GM19025 (cell line): Measurements from ENCODE around the gene STK33.

ENCODE experiments used
- ATAC-seq: cut with Tn5 transposase; IDR thresholded peaks from one replicate; pipeline ENCODE4 v1.9.1; 2021; ENCODE audit warnings: mild to moderate bottlenecking, low read depth, moderate library complexity; ENCODE audit not compliant: unreplicated experiment

The STK33 gene

DNA sequence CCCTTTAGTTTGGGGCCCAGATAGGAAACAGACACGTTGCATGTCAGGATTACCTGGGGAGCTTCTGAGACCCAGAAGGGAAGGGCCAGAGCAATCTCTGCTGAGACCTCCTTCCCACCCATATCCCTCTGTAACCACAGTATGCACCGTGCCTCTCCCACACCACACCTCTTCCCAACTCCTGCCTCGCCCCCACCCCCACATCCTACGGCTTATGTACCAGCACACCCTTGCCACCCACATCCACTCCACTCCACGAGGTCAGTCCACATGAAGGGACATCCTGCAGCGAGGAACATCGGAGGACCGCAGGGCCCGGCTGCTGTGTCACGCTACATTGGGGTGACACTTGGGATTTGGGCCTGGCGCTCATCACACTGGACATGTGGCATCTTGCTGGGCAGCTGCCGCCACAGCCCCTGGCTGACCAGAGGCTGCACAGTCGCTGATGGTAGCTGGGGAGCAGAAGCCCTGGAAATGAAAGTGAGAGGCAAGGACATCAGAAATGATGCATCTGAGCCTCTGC, 212.1 kb downstream of the STK33 start:
- ATAC-seq, result no peak

DNA sequence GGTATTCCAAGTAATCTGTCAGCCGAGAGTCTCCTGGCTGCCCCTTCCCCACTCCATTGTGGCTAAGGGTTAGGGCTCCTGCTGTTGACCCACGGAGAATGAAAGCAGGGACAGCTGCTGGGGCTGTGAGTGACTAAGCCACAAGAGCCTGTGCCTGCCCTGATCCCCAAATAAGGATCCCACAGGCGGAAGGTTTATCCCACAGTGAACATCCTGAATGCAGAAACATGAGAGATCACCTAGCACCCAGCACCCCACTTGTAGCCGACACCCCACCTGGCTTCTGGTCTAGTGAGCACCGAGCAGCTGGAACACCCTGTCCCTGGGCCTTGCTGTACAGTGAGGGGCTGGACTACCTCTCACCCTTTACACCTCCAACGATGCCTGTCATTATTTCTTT, 212.7 kb downstream of the STK33 start:
- ATAC-seq, result no peak

DNA sequence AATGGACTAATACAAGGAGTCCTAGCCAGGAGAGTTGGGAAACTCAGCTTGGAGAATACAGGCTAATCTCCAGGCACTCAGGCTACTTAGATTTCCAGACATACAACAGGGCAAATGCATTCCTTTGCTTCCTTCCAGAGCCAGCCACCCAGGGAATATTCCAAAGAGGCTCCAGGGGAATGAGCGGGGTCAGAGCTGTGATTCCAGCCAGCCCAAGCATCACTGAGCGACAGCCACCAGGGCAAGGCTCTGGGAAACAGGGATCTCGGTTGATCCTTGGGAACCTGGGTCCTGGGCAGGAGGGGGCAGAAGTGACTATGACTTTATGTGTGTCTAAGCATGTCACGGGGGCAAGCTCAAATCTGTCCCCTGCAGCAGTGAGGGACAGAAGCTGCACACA, 218.1 kb downstream of the STK33 start:
- no peak for ATAC-seq

DNA sequence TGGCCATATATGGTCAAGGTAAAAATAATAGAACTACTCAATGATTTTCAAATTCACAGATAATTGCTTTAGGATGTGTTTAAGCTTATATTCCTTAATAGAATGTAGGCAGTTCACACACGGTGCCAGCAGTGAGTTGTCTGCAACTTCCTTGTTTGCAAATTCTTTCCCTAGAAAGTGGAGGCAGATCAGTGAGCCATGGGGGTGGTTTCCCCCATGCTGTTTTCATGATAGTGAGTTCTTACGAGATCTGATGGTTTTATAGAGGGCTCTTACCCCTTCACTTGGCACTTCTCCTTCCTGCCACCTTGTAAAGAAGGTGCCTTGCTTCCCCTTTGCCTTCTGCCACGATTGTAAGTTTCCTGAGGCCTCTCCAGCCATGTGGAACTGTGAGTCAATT, 218.6 kb downstream of the STK33 start:
- ATAC-seq, result no peak

DNA sequence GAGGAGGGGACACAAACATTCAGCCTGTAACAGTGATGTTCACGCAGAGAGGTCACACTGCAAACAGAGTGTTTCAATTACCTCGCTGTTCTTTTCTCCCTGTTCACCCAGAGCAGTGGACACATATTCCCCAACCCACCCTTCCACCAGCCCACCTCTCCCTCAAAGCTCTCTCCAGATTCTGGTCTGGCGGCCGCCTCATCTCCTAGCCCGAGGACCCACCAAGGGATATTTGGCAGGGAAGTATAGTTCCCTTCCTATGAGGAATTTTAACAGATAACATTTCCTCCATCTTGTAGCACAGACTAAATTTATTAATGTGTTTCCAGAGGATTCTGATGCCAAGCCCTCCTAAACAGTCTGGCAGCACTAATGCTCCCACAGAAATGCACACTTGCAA, 219.3 kb downstream of the STK33 start:
- ATAC-seq, result no peak

DNA sequence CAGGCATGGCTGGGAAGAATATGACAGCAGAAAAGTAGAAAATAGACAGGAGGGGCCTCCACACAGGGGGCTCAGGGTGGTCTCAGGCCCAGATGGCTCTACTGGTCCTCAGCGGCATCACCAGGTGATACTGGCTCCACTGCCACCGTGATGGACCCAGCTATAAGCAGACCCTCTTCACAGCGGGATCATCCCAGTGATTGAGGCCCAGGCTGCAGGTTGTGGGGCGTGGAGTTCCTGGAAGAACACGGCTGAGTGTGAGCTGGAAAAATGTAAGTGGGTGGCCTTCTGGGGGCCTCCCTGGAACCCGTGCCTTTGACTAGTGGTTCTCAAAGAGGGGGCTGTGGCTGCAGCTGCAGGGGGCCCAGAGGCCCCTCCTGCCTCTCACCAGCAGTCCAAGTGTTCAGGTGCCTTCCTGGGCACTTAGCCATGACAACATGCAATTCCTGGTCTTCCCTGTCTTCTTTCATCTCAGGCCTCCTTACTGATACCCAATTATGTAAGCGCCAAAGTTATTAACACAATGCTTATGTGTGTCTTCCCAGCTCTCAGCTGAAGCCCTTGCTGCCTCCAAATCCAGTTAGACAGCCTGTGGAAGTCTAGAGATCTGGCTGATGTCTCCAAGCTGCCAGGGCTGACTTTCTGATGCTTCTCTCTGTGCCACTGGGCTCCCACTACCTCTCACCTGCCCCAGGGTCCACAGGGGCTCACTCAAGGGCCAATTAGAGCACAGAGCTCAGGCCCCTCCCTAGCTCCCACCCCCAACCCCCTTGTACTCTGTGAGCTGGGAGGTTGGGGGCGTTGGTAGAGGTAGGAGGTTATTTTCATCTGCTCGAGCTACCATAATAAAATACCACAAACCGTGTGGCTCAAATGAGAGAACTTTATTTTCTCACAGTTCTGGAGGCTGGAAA, 220.3 kb downstream of the STK33 start:
- ATAC-seq, result no peak

DNA sequence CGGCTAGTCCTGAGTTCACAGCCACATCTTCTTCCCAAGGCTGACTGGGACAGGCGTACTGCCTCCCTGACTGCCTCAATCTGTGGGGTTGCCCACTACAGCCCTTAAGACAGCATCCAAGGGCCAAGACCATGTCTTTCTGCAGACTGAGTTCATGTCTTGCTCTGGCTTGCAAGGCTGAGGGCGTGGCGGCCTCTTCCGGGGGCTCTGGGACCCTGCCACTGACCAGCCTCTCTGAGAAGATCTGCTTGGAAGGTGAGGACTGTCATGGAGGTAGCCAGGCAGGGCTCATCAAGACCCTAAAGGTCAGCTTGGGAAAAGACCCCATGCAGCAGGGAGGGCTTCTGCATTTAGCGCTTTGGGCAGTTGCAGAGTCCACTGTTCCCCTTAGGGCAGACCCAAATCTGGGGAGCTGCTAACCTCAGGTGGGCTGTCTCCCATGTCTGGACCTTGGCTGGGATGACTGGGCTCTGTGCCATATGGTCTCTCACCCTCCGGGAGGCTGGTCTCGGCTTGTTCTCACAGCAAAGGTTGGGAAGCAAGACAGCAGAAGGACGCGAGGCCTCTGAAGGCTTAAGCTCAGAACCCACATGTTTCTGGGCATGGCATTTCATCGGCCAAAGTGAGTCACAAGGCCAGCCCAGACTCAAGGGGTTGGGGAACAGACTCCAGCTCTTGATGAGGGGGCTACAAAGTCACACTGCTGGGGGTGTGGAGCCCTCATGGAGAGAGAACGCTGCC, 221.2 kb downstream of the STK33 start:
- ATAC-seq, result no peak

DNA sequence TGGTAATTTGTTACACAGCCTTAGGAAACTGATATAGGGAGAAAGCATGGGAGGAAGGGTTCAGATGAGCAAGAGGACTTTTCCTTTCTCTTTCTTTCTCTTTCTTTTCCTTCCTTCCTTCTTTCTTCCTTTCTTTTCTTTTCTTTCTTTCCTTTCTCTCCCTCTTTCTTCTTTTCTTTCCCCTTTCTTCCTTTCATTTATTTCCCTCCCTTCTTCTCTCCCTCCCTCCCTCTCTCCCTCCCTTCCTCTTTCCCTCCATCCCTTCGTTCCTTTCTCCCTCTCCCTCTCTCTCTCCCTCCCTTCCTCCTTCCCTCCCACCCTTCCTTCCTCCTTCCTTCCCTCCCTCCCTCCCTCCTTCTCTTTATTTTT, 222.5 kb downstream of the STK33 start:
- no peak for ATAC-seq

DNA sequence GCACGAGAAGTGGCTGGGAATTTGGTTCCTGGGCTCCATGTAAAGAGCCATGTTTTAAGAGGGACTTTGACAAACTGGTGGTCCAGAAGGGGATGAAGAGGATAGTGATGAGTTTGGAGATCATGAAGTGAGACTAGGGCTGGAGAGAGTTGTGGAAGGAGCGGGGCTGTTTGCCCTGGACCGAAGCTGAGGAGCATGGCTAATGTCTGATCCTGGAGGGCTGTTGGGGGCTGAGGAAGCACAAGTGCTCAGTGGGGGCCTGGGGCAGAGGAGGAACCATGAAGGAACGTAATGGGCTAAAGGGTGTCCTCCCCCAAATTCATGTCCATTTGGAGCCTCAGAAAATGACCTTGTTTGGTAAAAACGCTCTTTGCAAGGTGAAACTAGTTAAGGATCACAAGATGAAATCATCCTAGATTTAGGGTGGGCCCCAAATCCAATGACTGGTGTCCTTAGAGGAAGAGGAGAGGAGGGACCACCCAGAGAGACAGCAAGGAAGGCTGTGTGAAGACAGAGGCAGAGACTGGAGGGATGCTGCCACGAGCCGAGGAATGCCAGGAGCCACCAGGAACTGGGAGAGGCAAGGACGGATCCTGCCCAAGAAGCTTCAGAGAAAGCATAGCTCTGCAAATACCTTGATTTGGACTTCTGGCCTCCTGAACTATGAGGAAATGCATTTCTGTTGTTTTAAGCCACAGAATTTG, 223.1 kb downstream of the STK33 start:
- ATAC-seq, result no peak

DNA sequence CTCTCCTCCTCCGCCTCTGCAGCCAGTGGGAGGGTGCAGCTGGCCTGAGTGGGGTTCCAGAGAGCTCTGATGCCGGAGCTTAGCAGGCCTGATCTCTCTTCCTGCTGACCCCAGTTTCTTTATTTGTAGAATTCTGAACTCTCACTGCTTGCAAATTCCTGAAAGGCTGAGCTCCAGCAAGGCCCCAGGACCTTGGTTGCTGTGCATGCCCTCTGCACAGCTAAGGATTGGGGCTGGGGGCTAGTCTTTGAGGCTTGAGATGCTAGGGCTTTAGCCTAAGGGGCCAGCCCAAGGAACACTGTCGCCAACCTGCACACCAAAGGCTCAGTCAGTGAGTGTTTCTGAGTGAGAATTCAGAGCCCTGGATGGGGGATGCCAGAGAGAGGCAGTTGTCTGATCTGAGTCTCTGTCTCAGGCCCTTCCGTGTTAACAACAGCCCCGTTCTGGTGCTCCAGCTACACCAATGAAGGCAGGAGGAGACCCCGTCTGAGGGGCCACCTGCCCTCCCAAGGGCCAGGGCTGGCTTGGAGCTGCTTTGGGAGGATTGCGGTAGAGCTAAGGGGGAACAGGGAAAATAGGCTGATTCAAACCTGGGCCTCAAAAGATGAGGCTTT, 224.3 kb downstream of the STK33 start:
- no peak for ATAC-seq

DNA sequence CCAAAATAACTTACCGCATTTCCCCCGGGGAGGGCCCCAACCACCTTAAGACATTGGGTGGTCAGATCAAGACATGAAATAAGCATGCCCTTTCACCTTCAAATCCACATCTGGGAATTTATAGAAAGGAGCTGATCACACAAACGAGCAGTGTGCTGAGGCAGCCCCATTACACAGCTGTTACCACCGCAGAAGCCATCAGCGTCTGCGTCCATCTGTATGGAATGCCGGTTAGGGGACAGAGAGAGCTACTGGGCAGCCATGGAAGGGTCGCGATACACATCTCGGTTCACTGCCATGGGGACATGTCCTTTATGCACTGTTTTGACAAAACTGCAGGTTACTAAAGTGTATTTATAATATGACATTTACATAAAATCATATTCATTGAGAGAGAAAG, 225.3 kb downstream of the STK33 start:
- ATAC-seq, result no peak

DNA sequence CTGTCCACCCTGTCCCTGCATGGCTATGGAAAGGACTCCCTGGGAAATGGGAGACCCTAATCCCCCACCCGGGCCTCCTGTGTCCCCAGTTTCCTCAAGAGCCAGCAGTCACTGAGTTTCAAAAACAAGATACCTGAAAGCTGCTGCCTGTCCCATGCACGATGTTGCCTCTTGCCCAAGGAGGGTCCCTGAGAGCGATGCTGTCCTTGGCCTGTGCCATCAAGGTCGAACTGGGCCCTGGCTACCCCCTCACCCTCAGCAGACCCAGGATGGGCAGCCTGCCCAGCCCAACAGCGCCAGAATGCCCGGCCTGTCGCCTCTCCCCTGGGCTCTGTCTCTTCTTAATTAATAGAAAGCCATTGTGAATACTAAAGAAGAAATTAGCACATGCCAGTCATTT, 225.8 kb downstream of the STK33 start:
- ATAC-seq, result no peak

DNA sequence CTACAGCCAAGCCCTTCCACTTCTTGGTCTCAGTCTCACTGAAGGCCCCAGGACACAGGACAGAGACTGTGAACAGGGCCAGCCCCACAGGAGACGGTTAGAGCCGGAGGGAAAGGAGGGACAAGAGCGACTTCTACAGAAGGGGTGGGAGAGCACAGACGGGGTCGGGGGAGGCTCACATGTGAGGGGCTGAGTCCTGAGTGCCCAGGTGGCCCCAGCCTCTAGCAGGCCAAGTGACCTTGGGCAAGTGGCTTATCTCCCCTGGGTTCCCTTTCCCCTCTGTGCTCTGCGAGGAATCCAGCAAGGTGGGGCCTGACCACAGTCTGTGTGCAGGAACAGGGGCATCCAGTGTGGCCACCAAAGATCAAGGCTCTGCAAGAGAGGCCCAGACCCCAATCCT, 227.7 kb downstream of the STK33 start:
- no peak for ATAC-seq

DNA sequence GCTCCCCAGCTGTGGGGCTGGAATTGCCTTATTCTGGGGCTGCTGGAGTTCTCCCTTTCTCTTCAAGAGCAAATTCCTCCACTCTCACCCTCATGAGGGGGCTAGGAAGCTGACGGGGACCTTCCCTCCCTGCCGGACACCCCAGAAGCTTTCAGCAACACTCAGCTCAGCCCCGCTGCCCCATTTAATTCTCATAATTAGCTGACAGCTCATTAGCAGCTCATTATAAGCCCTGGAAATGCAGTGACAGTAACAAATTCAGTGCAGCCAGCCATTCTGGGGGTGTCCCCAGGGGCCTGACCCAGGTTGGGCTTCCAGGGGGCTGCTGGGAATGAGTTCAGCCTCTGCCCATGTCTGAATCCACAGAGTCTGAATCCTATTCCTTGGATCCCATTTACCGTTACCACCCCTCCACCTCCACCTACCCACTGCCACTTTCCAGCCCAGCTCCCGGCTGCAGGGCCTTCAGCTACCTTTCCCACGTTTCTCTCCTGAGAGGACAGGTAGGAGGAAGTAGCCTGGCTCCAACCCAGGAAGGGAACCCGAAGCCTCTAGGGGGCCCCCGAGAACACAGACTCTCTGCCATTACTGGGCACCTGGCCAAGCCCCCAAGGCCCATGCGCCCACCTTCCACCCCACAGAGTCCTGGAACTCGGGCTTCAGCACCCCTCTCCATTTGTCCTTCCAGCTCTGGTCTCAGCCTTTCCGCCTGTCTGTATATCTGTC, 228.6 kb downstream of the STK33 start:
- ATAC-seq, result no peak

DNA sequence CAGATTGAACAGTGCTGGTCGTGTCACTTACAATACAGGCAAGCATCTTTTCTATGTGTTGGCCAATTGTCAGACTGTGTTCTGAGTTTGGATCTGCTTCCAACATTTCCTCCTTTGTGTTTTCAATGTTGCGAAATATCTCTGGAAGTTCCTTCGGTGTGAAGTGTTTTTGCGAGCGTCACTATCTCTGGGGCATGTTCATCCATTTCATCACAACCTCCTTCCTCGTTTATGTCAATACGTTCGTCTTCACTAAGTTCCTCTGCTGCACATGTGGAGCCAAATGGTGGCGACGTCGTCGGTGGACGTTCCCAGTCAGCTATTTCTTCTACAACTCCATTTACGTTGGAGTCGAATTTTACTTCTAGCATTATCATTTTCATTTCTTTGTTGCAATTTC, 230.1 kb downstream of the STK33 start:
- ATAC-seq, result no peak

DNA sequence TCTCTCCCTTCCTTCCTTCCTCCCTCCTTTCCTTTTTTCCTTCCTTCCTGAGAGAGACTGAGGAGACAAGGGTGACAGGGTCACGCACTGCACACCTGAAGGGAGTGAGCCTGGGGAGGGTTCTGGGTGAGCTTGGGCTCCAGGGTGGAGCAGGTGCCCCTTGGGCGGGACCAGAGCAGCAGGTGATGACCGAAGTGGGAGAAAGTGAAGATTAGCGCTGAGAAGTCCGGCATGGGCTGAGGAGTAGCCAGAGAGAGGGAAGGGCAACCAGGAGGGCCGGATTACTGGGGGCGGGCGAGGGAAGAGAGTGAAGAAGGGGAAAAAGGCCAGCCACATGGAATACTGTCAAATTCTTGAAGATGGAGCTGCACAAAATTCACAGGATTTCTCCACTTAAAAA, 231.1 kb downstream of the STK33 start:
- no peak for ATAC-seq

DNA sequence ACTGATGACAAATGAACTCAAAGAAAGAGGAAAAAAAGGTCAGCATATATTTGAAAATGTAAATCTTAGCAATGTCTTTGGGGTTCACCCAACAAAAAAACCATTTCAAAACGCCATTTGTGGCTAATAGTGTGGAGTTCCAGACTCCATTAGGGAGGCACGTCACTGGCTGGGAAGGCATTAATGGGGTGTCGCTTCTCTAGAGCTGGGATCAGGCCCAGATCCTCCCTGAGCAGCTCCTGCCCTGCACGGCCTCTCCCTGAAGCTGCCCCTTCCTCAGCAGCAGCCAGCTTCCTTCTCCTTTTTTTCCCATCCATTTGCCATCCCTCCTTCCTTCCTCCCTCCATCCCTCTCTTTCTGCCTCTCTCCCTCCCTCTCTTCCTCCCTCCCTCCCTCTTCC, 231.5 kb downstream of the STK33 start:
- no peak for ATAC-seq

DNA sequence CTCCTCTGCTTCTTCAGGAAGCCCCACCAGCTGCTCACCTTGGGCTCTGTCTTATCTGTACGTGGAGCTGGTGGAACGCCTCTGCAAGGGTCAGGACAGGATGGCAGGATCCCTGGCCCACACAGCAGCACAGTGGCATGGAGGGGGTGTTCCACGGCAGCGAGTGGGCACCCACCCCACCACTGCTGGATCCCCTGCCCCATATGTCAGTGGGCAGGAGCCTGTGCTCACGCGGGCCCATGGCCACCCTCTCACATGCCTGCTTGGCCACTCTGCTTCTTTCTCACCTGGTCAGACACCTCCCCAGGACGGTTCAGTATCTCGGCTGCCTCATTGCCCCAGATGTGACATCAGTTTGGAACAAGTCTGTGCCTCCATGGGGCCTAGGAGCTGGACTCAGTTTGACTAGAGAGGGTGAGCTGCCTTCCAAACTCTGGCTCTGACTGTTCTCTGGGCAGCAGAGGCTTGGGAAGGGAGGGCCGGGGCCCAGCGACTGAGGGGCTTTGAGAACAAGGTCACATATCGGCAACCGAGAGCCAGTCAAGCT, 232.3 kb downstream of the STK33 start:
- ATAC-seq, result no peak

DNA sequence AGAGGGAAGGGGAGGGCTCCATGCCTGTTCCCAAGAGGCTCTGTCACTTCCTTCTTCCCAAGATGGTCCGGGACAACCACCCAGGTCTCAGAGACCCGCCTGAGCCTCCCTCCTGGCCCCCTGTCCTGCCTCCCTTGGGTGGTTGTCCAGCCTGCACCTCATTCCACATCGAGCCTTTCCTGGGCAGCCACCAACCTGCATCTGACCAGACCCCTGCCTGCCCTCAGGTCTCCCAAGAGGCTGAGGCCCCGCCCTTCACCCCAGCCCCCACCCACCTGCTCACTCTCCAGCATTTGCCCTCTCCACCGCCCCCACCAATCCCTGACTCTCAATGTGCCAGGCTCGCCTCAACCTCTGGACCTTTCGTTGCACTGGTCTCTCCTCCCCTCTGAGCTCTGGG, 232.8 kb downstream of the STK33 start:
- no peak for ATAC-seq
